ENCODE measurements around the gene LRRC40.

- TF ChIP-seq CTCF (IDR thresholded peaks at IDR 0.05) (no peak), POLR2A (IDR thresholded peaks at IDR 0.05) (no peak)
Observed at GRCh38 chr1:70188522-70188921, 16.9 kb downstream of the LRRC40 start.

Measured in testis (tissue), 2 donors.